Brain microvascular endothelial cell (primary cell): ENCODE results near the gene CHST13.

Experiments
- DNase-seq: peaks from one replicate; pipeline ENCODE4 v3.0.0-alpha.2; 2020
- H3K27ac ChIP-seq: fragments of 250-450 bp; sonication (Bioruptor Pico); 2 replicates; pipeline ENCODE4 v1.5.1; 2020; ENCODE audit warnings: mild to moderate bottlenecking, moderate library complexity
- H3K27me3 ChIP-seq: fragments of 250-450 bp; sonication (Bioruptor Pico); replicated peaks from 2 replicates; pipeline ENCODE4 v1.5.1; 2020; ENCODE audit warnings: mild to moderate bottlenecking
- H3K36me3 ChIP-seq: fragments of 250-450 bp; sonication (Bioruptor Pico); replicated peaks from 2 replicates; pipeline ENCODE4 v1.5.1; 2020; ENCODE audit warnings: mild to moderate bottlenecking
- H3K4me3 ChIP-seq: 2 replicates; pipeline ENCODE4 v1.5.1; 2011; ENCODE audit warnings: low read depth, mild to moderate bottlenecking, control low read depth, low read length, moderate library complexity
- CTCF ChIP-seq: IDR thresholded peaks from 2 replicates; pipeline ENCODE4 v1.5.1; 2011; ENCODE audit warnings: low read depth, mild to moderate bottlenecking, moderate library complexity, low read length, control low read depth, inconsistent platforms; ENCODE audit errors: missing control alignments
- in situ Hi-C: cut with HindIII; loops from 2 replicates; pipeline ENCODE4 v1.10.0; 2017; ENCODE audit warnings: low sequenced_read_pairs, low pct_ligation_motif_present

Gene CHST13

GRCh38 chr3:126499401-126499800 is 24.6 kb upstream of the CHST13 start:
- TF ChIP-seq CTCF, result no peak
- Histone ChIP-seq H3K27ac (no peak overlapping the region), H3K36me3 (no peaks in the 10 kb centered on the region), H3K4me3 (no peak overlapping the region), H3K27me3 (no peaks in the 10 kb centered on the region)
- no peak for DNase-seq
- in situ Hi-C loops, result no loop called here

GRCh38 chr3:126500016-126500415 is 23.9 kb upstream of the CHST13 start:
- in situ Hi-C loops, result no loop called here
- DNase-seq, result no peak
- no peaks in the 10 kb centered on the region for H3K27me3 ChIP-seq
- no peaks in the 10 kb centered on the region for H3K36me3 ChIP-seq
- H3K4me3 ChIP-seq, result no peak overlapping the region
- no peak for TF ChIP-seq CTCF
- H3K27ac ChIP-seq, result no peak overlapping the region

DNA sequence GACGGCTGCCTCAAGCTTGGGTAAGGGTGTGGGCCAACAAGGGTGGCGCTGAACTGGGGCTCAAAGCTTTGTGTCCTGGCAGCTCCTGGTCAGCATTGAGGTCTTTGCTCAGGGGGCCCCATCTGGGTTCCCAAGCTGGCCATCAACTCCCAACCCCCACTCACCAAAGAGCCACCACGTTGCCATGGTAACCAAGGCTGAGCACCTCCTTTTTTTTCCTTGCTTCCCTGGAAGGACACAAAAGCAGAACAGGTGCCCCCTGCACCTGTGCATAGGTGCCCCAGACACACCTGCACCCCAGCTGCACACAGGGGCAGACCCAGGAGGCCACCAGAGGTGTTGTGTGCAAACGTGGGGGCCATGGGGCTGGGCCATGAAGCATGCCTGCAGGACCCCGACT is 22.9 kb upstream of the CHST13 start:
- no peak overlapping the region for H3K4me3 ChIP-seq
- no peaks in the 10 kb centered on the region for H3K36me3 ChIP-seq
- in situ Hi-C loops, result no loop called here
- no peak for DNase-seq
- no peaks in the 10 kb centered on the region for H3K27me3 ChIP-seq
- no peak overlapping the region for H3K27ac ChIP-seq
- TF ChIP-seq CTCF, result no peak

DNA sequence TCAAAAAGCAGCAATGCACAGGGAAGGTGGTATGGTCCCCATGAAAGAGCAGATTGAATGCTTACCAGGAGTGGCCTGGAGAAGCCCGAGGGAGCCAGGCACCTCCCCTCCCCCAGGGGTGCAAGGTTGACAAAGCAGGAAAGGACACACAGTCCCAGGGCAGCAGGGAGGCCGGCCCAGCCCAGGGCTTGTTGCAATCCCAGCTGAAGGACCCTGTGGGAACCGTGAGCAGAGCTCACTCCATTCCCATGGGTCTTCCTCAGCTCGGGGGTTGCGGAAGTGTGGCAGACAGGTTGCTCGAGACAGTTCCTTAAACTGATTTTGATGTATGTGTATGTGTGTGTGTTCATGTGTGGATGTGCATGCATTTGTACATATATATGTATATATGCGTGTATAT is 22.2 kb upstream of the CHST13 start:
- Histone ChIP-seq H3K27ac (no peak overlapping the region), H3K4me3 (no peak overlapping the region), H3K27me3 (no peaks in the 10 kb centered on the region), H3K36me3 (no peaks in the 10 kb centered on the region)
- DNase-seq, result no peak
- in situ Hi-C loops, result no loop called here
- no peak for TF ChIP-seq CTCF

- TF ChIP-seq CTCF, result no peak
- H3K4me3 ChIP-seq, result no peak overlapping the region
- in situ Hi-C loops, result no loop called here
Observed at GRCh38 chr3:126502656-126503055, 21.3 kb upstream of the CHST13 start.

GRCh38 chr3:126503701-126504100 is 20.3 kb upstream of the CHST13 start:
- no peak overlapping the region for H3K4me3 ChIP-seq
- in situ Hi-C loops, result no loop called here
- H3K36me3 ChIP-seq, result no peaks in the 10 kb centered on the region
- H3K27me3 ChIP-seq, result no peaks in the 10 kb centered on the region
- TF ChIP-seq CTCF, result no peak
- no peak for DNase-seq
- no peak overlapping the region for H3K27ac ChIP-seq

More at GRCh38 chr3:126502656-126503055, 21.3 kb upstream of the CHST13 start:
- H3K36me3 ChIP-seq, result no peaks in the 10 kb centered on the region
- no peak for DNase-seq
- no peak overlapping the region for H3K27ac ChIP-seq
- no peaks in the 10 kb centered on the region for H3K27me3 ChIP-seq
